A673 (cell line): ENCODE measurements around the gene DPH1.

Experiments used
- CTCF ChIP-seq: fragments of 300-800, 200-600 bp; sonication (generic); conservative IDR thresholded peaks from 2 replicates; pipeline ENCODE4 v1.5.1; 2017; ENCODE audit warnings: low read depth, mild to moderate bottlenecking, antibody characterized with exemption, low read length, moderate library complexity, mixed read lengths
- EZH2 ChIP-seq: fragments of 200-600 bp; sonication (generic); IDR thresholded peaks from 2 replicates; pipeline ENCODE4 v1.6.1; 2017; ENCODE audit warnings: borderline replicate concordance, low read depth, mild to moderate bottlenecking, mixed read lengths, antibody characterized with exemption, low read length; ENCODE audit not compliant: poor library complexity, severe bottlenecking

- TF ChIP-seq CTCF (no peak), EZH2 (no peak)
Measured at GRCh38 chr17:1996800-1997288, 33.1 kb upstream of the DPH1 start.
